SK-N-SH (cell line): ENCODE measurements around the gene ZBTB12.
"Not testable (repeated sequence)": the region's sequence is repeated elsewhere in the genome, so short reads cannot be mapped to it uniquely, and the experiment has no call there.

ENCODE experiments used
- ELF1 ChIP-seq: IDR thresholded peaks from 2 replicates; pipeline ENCODE4 v1.4.0; 2012
- FOXM1 ChIP-seq: IDR thresholded peaks from 2 replicates; pipeline ENCODE4 v1.4.0; 2012; ENCODE audit warnings: low read depth, mild to moderate bottlenecking
- JUND ChIP-seq: IDR thresholded peaks from 2 replicates; pipeline ENCODE4 v1.4.0; 2012
- MXI1 ChIP-seq: IDR thresholded peaks from 2 replicates; pipeline ENCODE4 v1.6.1; 2012; ENCODE audit warnings: mild to moderate bottlenecking, low read depth, low read length, improper control_type of control experiment
- POLR2AphosphoS5 ChIP-seq: IDR thresholded peaks from 2 replicates; pipeline ENCODE4 v1.6.1; 2012; ENCODE audit warnings: low read depth, low read length
- TEAD4 ChIP-seq: IDR thresholded peaks from 2 replicates; pipeline ENCODE4 v1.4.0; 2012; ENCODE audit warnings: mild to moderate bottlenecking, borderline replicate concordance; ENCODE audit not compliant: insufficient read depth
- TF ChIP-seq, protein P1 (sequence below): fragments of 200-600 bp; sonication (generic); IDR thresholded peaks from 2 replicates; pipeline ENCODE4 v1.6.1; 2017; ENCODE audit warnings: antibody characterized with exemption, mild to moderate bottlenecking, moderate library complexity

GRCh38 chr6:31851980-31852718 is 49.7 kb downstream of the ZBTB12 start:
- TF ChIP-seq ELF1, JUND, MXI1, POLR2AphosphoS5, TEAD4, FOXM1: not testable (repeated sequence)
- TF ChIP-seq, protein P1, sequence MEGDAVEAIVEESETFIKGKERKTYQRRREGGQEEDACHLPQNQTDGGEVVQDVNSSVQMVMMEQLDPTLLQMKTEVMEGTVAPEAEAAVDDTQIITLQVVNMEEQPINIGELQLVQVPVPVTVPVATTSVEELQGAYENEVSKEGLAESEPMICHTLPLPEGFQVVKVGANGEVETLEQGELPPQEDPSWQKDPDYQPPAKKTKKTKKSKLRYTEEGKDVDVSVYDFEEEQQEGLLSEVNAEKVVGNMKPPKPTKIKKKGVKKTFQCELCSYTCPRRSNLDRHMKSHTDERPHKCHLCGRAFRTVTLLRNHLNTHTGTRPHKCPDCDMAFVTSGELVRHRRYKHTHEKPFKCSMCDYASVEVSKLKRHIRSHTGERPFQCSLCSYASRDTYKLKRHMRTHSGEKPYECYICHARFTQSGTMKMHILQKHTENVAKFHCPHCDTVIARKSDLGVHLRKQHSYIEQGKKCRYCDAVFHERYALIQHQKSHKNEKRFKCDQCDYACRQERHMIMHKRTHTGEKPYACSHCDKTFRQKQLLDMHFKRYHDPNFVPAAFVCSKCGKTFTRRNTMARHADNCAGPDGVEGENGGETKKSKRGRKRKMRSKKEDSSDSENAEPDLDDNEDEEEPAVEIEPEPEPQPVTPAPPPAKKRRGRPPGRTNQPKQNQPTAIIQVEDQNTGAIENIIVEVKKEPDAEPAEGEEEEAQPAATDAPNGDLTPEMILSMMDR: not testable (repeated sequence)
